Spleen (tissue), 7 donors: ENCODE results near the gene MAJIN.

Experiments used
- CTCF ChIP-seq, 11 experiments: fragments of 200-600 bp in 7 of 11; fragments of 450-650 bp in 4 of 11; sonication (generic) in 4 of 11; IDR thresholded peaks in 8 of 11; conservative IDR thresholded peaks in 3 of 11; 1 replicate in 7 of 11; 2 replicates in 4 of 11; pipeline versions ENCODE4 v1.4.0 to v1.8.0; 2016 to 2021; ENCODE audit warnings: antibody characterized with exemption in 11 of 11, inconsistent platforms in 4 of 11, mild to moderate bottlenecking in 1 of 11
- POLR2A ChIP-seq, 3 donors: fragments of 450-650 bp; IDR thresholded peaks; one replicate each; pipeline ENCODE4 v1.5.1; 2017; ENCODE audit warnings: antibody characterized with exemption in 3 of 3, mild to moderate bottlenecking in 1 of 3
- POLR2AphosphoS5 ChIP-seq, 3 donors: sonication (generic); formaldehyde crosslinking; IDR thresholded peaks; one replicate each; pipeline ENCODE4 v1.5.1; 2017; ENCODE audit warnings: antibody characterized with exemption in 3 of 3
- donor health status: DM: no; HTN: no; CAD: no; lungs with moderate emphysema.
- donor health status: DM: no; HTN: no; CAD: no.
- donor health status: DM: no; HTN: no; CAD: no.

GRCh38 chr11:64999478-64999877 lies 27.6 kb upstream of the MAJIN start:
- no peak for TF ChIP-seq CTCF (IDR thresholded peaks at IDR 0.05 in 8 of 11, conservative IDR thresholded peaks at IDR 0.05 in 3 of 11)
- TF ChIP-seq POLR2A (IDR thresholded peaks at IDR 0.05), result no peak
- no peak for TF ChIP-seq POLR2AphosphoS5 (IDR thresholded peaks at IDR 0.05)
